PC-9 (cell line): ENCODE results near the gene CLCN3. TPM values are rescaled to one million over a fixed set of nuclear protein-coding genes. Genes with fewer than 3 reads are reported as not detected.

Experiments used
- BruUV-seq: library from RNA; stranded (reverse); fragments of 400-500 nt; replicated peaks from 2 replicates; lab custom pipeline; 2021; lab: Mats Ljungman, UMichigan
- CTCF ChIA-PET: fragments of 300-600 bp; sonication (Branson Sonifier 250); formaldehyde crosslinking; loops from one replicate; lab custom pipeline; 2022; ENCODE audit warnings: antibody characterized with exemption; lab: Charles Lee
- POLR2A ChIA-PET: fragments of 300-600 bp; sonication (Branson Sonifier 250); formaldehyde crosslinking; loops from one replicate; lab custom pipeline; 2022; ENCODE audit warnings: antibody characterized with exemption; ENCODE audit not compliant: unreplicated experiment; lab: Charles Lee
- DNase-seq, 2 experiments: peaks; one replicate each; pipeline versions ENCODE4 v3.0.0 to v3.0.0-alpha.2; 2015 to 2022; ENCODE audit warnings: mixed read lengths in 1 of 2
- H2AFZ ChIP-seq: fragments of 200-600 bp; sonication (generic); 2 replicates; pipeline ENCODE4 v1.8.1; 2017; ENCODE audit warnings: antibody characterized with exemption
- H3F3A ChIP-seq: fragments of 200-600 bp; sonication (generic); 2 replicates; pipeline ENCODE4 v1.8.1; 2017; ENCODE audit warnings: antibody characterized with exemption, mild to moderate bottlenecking, low read depth; ENCODE audit not compliant: insufficient read depth
- H3K27ac ChIP-seq: fragments of 200-600 bp; sonication (generic); 2 replicates; pipeline ENCODE4 v1.6.1; 2016; ENCODE audit warnings: mixed run types
- H3K27me3 ChIP-seq: fragments of 200-600 bp; sonication (generic); 2 replicates; pipeline ENCODE4 v1.6.1; 2016; ENCODE audit warnings: low read depth, mixed run types; ENCODE audit not compliant: insufficient read depth
- H3K36me3 ChIP-seq: fragments of 200-600 bp; sonication (generic); 2 replicates; pipeline ENCODE4 v1.6.1; 2016; ENCODE audit warnings: low read depth, mixed run types
- H3K4me1 ChIP-seq: fragments of 200-600 bp; sonication (generic); replicated peaks from 2 replicates; pipeline ENCODE4 v1.6.1; 2016; ENCODE audit warnings: mixed run types; ENCODE audit not compliant: insufficient read depth
- H3K4me2 ChIP-seq: fragments of 200-600 bp; sonication (generic); 2 replicates; pipeline ENCODE4 v1.6.1; 2017; ENCODE audit warnings: mixed run types
- H3K4me3 ChIP-seq: fragments of 200-600 bp; sonication (generic); 2 replicates; pipeline ENCODE4 v1.6.1; 2016; ENCODE audit warnings: mixed run types
- H3K79me2 ChIP-seq: fragments of 200-600 bp; sonication (generic); 2 replicates; pipeline ENCODE4 v1.6.1; 2017; ENCODE audit warnings: low read depth, mixed run types
- H3K9me2 ChIP-seq: fragments of 200-600 bp; sonication (generic); 2 replicates; pipeline ENCODE4 v1.8.1; 2017; ENCODE audit warnings: mild to moderate bottlenecking; ENCODE audit not compliant: insufficient read depth
- H3K9me3 ChIP-seq: fragments of 200-600 bp; sonication (generic); 2 replicates; pipeline ENCODE4 v1.8.1; 2016; ENCODE audit warnings: low read depth; ENCODE audit not compliant: insufficient read depth
- H4K20me1 ChIP-seq: fragments of 200-600 bp; sonication (generic); 2 replicates; pipeline ENCODE4 v1.8.1; 2017; ENCODE audit not compliant: insufficient read depth
- CTCF ChIP-seq: fragments of 200-600 bp; sonication (generic); conservative IDR thresholded peaks from 2 replicates; pipeline ENCODE4 v1.6.1; 2017; ENCODE audit warnings: mixed run types, antibody characterized with exemption, mild to moderate bottlenecking, moderate library complexity
- EZH2 ChIP-seq: fragments of 200-600 bp; sonication (generic); IDR thresholded peaks from 2 replicates; pipeline ENCODE4 v1.8.0; 2017; ENCODE audit warnings: antibody characterized with exemption, low read depth
- intact Hi-C: fragments of 100-400 bp; cut with micrococcal nuclease; formaldehyde crosslinking; loops from one replicate; pipeline ENCODE4 v1.10.0; 2022; ENCODE audit not compliant: unreplicated experiment
- total RNA-seq: library from RNA; stranded (reverse); gene quantifications from 2 replicates; pipeline ENCODE4 v1.2.3, GENCODE V29; 2021

CLCN3 gene
- total RNA-seq, 1 experiment from 2014 or later = 51.6 TPM

GRCh38 chr4:169682372-169683047, 62.1 kb downstream of the CLCN3 start:
- no peaks in the 10 kb centered on the region for H3K9me2 ChIP-seq
- CTCF ChIA-PET = no interaction called here
- TF ChIP-seq EZH2 = no peak
- TF ChIP-seq CTCF = no peak
- H2AFZ ChIP-seq = no peak overlapping the region
- no peak overlapping the region for H3K27ac ChIP-seq
- H3K4me3 ChIP-seq = no peak overlapping the region
- no peaks in the 10 kb centered on the region for H3K27me3 ChIP-seq
- intact Hi-C loops = no loop called here
- H3K9me3 ChIP-seq = no peaks in the 10 kb centered on the region
- H4K20me1 ChIP-seq = no peaks in the 10 kb centered on the region
- DNase-seq = no peak
- H3K36me3 ChIP-seq = no peaks in the 10 kb centered on the region
- 0 out of 2 replicates have a peak, but pooled peaks cover 5% of the 10 kb centered on the region for H3K79me2 ChIP-seq
- no peaks in the 10 kb centered on the region for H3K4me1 ChIP-seq
- H3K4me2 ChIP-seq = no peak overlapping the region
- POLR2A ChIA-PET = no interaction called here
- no TSS peak for BruUV-seq
- no peaks in the 10 kb centered on the region for H3F3A ChIP-seq

- CTCF ChIA-PET = no interaction called here
- BruUV-seq = no TSS peak
- POLR2A ChIA-PET = no interaction called here
- Histone ChIP-seq H4K20me1 (no peaks in the 10 kb centered on the region), H3K36me3 (no peaks in the 10 kb centered on the region), H3K4me2 (no peak overlapping the region), H2AFZ (no peak overlapping the region), H3F3A (no peaks in the 10 kb centered on the region), H3K4me1 (no peaks in the 10 kb centered on the region), H3K27ac (no peak overlapping the region), H3K9me2 (no peaks in the 10 kb centered on the region), H3K4me3 (no peak overlapping the region), H3K79me2 (no peaks in the 10 kb centered on the region), H3K9me3 (no peaks in the 10 kb centered on the region), H3K27me3 (no peaks in the 10 kb centered on the region)
- DNase-seq = no peak
- intact Hi-C loops = no loop called here
- TF ChIP-seq EZH2 (no peak), CTCF (no peak)
Observed at GRCh38 chr4:169689681-169690080, 69.3 kb downstream of the CLCN3 start.

- Histone ChIP-seq H3K27ac (no peak overlapping the region), H3K4me1 (no peaks in the 10 kb centered on the region), H2AFZ (no peak overlapping the region), H3K9me3 (no peaks in the 10 kb centered on the region), H3F3A (no peaks in the 10 kb centered on the region), H3K79me2 (no peaks in the 10 kb centered on the region), H3K27me3 (no peaks in the 10 kb centered on the region), H3K9me2 (no peaks in the 10 kb centered on the region), H4K20me1 (no peaks in the 10 kb centered on the region), H3K4me2 (no peak overlapping the region), H3K4me3 (no peak overlapping the region), H3K36me3 (no peaks in the 10 kb centered on the region)
- CTCF ChIA-PET = no interaction called here
- DNase-seq = no peak
- no TSS peak for BruUV-seq
- TF ChIP-seq CTCF (no peak), EZH2 (no peak)
- intact Hi-C loops = no loop called here
- POLR2A ChIA-PET = no interaction called here
Observed at GRCh38 chr4:169690787-169691186, 70.4 kb downstream of the CLCN3 start.
